ENCODE data around the gene ACP5. TPM values are rescaled to one million over a fixed set of nuclear protein-coding genes. Genes with fewer than 3 reads are reported as not detected.

ACP5 gene
- total and polyA plus RNA-seq, 2 of the 8 experiments (the other 6 are each of a cell fraction or from before 2014, with no cell fraction given): 9.0 to 14.3 TPM

DNA sequence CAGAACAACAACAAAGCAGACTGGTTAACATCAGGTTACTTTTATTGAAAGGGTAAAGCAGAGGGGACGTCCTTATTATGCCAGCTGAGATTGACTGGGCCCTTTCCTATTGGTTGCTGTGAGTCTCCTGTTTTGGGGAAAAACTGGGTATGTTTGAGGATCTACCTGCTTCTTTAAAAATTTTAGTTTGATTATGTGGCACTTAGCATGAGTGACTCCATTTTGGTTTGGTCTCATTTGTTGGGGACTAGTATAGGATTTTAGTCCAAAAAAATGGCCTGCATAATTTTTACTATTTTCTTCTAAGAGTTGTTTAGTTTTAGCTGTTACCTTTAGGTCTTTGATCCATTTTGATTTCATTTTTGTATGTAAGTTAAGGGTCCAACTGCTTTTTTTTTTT is 34.3 kb upstream of the ACP5 start:
- Histone ChIP-seq H3K56ac (replicated peaks; ENCODE audit: insufficient read length, low read depth, low read length) (no peak overlapping the region), H3K9me3 (ENCODE audit: insufficient read depth in 2 of 2, low read depth in 1 of 2, low read length in 1 of 2) (peaks cover 11 to 19% of the 10 kb centered on the region in 2 experiments), H3K4me3 (ENCODE audit: extremely low read depth in 1 of 4, insufficient read depth in 2 of 4, low read depth in 3 of 4, low read length in 4 of 4) (no peak overlapping the region), H4K91ac (replicated peaks; ENCODE audit: insufficient read length, low read length) (no peak overlapping the region), H3K9ac (replicated peaks in 1 of 4; ENCODE audit: extremely low read depth in 1 of 4, low read depth in 3 of 4, low read length in 3 of 4) (no peak overlapping the region), H2AFZ (ENCODE audit: low read length) (no peak overlapping the region), H3K27ac (ENCODE audit: low read depth, low read length) (no peak overlapping the region), H3K4me1 (replicated peaks in 1 of 4; ENCODE audit: control insufficient read depth in 3 of 4, insufficient read depth in 4 of 4, low read length in 3 of 4) (no peaks in the 10 kb centered on the region), H2BK5ac (ENCODE audit: low read depth, low read length) (no peak overlapping the region), H3K14ac (ENCODE audit: insufficient read length) (no peak overlapping the region), H3K4ac (replicated peaks; ENCODE audit: insufficient read length, low read depth, low read length) (no peak overlapping the region), H4K20me1 (replicated peaks in 1 of 2; ENCODE audit: control insufficient read depth in 1 of 2, insufficient read depth in 2 of 2, low read length in 2 of 2) (no peaks in the 10 kb centered on the region), H3K23me2 (ENCODE audit: low read depth, low read length) (no peaks in the 10 kb centered on the region), H3K4me2 (ENCODE audit: insufficient read depth in 1 of 2, low read depth in 2 of 2, low read length in 2 of 2) (no peak overlapping the region), H2BK20ac (ENCODE audit: low read length) (no peak overlapping the region), H4K5ac (ENCODE audit: insufficient read length, low read depth, low read length) (no peak overlapping the region), H3K27me3 (replicated peaks in 1 of 4; ENCODE audit: control insufficient read depth in 3 of 4, extremely low read depth in 1 of 4, insufficient read depth in 3 of 4, low read length in 3 of 4) (no peaks in the 10 kb centered on the region), H2BK120ac (replicated peaks; ENCODE audit: low read depth, low read length) (no peak overlapping the region), H3K23ac (ENCODE audit: insufficient read length) (no peak overlapping the region), H3K79me2 (ENCODE audit: control insufficient read depth in 1 of 2, insufficient read depth in 2 of 2, low read length in 2 of 2) (peaks cover 0 to 53% of the 10 kb centered on the region in 2 experiments; a peak in 2 of 4 replicates), H2BK15ac (ENCODE audit: low read length) (no peak overlapping the region), H3K79me1 (ENCODE audit: low read depth, low read length) (peaks cover 2% of the 10 kb centered on the region; the same call in 1 of the 2 replicates), H2AK5ac (ENCODE audit: low read depth, low read length) (no peak overlapping the region), H3K18ac (ENCODE audit: extremely low read depth, low read length) (no peak overlapping the region), H4K8ac (ENCODE audit: extremely low read depth, insufficient read depth, low read length) (no peak overlapping the region), H3K36me3 (ENCODE audit: control insufficient read depth in 2 of 4, insufficient read depth in 4 of 4, low read length in 3 of 4) (peaks cover 2 to 34% (median 20%) of the 10 kb centered on the region in 4 experiments; a peak in 7 of 8 replicates), H2BK12ac (ENCODE audit: low read depth, low read length) (no peak overlapping the region)
- DNase-seq (ENCODE audit: low read depth in 1 of 2, low spot score in 2 of 2) (no peak), FAIRE-seq (no peak)
- ChIA-PET CTCF (ENCODE audit: partially characterized antibody) (interaction anchor here (1.3 kb wide), 1 partner anchor 12 kb away, joined by 4 read pairs; no protein-coding TSS in a partner anchor), POLR2A (ENCODE audit: partially characterized antibody) (interaction anchor here (1.3 to 2.7 kb wide), 2 partner anchors 12 to 14 kb away, joined by 4 to 10 read pairs; partner anchors contain the start of gene ZNF627)
- WGBS, 2 experiments (ENCODE audit: extremely low coverage in 1 of 2, insufficient coverage in 1 of 2, insufficient read length in 1 of 2, insufficient replicate concordance in 2 of 2, low coverage in 1 of 2, low lambda C conversion rate in 2 of 2, missing lambda C conversion rate in 1 of 2): 54% methylated on average over 1 of the region's 1 CpG; no CpG with 5 or more reads in 1 of the 2 experiments
- TF ChIP-seq POU5F1 (IDR thresholded peaks at IDR 0.05; ENCODE audit: low read depth, low read length) (no peak), RXRA (IDR thresholded peaks at IDR 0.05; ENCODE audit: insufficient read depth, low read depth, low read length) (no peak), SUZ12 (IDR thresholded peaks at IDR 0.05; ENCODE audit: low read length) (no peak), POLR2AphosphoS5 (IDR thresholded peaks at IDR 0.05; ENCODE audit: low read depth, low read length) (no peak), KDM4A (IDR thresholded peaks at IDR 0.05; ENCODE audit: low read depth, low read length, severe bottlenecking) (no peak), KDM1A (IDR thresholded peaks at IDR 0.05; ENCODE audit: borderline replicate concordance, low read length) (no peak), HDAC6 (IDR thresholded peaks at IDR 0.05; ENCODE audit: low read depth, low read length) (no peak), KDM5A (IDR thresholded peaks at IDR 0.05; ENCODE audit: low read length) (no peak), RFX5 (IDR thresholded peaks at IDR 0.05; ENCODE audit: borderline replicate concordance, low read depth, low read length) (no peak), EZH2 (IDR thresholded peaks at IDR 0.05; ENCODE audit: low read depth, low read length, severe bottlenecking) (no peak), ASH2L (IDR thresholded peaks at IDR 0.05; ENCODE audit: low read length) (no peak), MAFK (IDR thresholded peaks at IDR 0.05; ENCODE audit: low read depth, low read length) (no peak)

Data from H1 (cell line).